Measurements from ENCODE around the gene SLC38A2.

- TF ChIP-seq CTCF (conservative IDR thresholded peaks at IDR 0.05; ENCODE audit: low read length) (no peak), EZH2phosphoT487 (IDR thresholded peaks at IDR 0.05; ENCODE audit: borderline replicate concordance) (no peak)
Observed at GRCh38 chr12:46407361-46407760, 34.8 kb upstream of the SLC38A2 start.
